ENCODE results near the gene PRSS33. TPM values are rescaled to one million over a fixed set of nuclear protein-coding genes. Genes with fewer than 3 reads are reported as not detected.

Gene PRSS33
- total RNA-seq, 1 donor from 2014 or later: not detected

DNA sequence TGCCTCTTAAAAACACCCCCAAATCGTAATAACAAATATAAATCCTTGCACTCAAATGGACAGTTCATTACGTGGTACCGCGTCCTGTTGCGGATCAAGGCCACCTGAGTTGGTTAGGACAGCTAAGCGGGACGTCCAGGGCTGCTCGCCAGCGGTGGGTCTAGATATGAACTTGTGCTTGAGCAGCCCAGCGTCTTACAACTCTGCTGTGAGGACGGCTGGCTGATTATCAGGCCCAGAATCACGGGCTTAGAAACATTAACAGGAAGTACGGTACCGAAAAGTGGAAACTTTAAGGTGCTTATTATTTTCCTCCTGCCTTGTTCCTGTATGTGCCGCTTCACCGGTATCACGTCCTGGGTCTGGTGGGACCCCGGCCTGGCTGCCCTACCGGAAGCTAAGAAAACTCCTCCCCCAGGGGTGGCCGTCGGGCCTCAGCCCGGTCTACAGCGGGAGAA, 35.8 kb downstream of the PRSS33 start:
- no peak for ATAC-seq
- intact Hi-C loops (cut with micrococcal nuclease): no loop called here
- DNase-seq: peak; percentile 45

DNA sequence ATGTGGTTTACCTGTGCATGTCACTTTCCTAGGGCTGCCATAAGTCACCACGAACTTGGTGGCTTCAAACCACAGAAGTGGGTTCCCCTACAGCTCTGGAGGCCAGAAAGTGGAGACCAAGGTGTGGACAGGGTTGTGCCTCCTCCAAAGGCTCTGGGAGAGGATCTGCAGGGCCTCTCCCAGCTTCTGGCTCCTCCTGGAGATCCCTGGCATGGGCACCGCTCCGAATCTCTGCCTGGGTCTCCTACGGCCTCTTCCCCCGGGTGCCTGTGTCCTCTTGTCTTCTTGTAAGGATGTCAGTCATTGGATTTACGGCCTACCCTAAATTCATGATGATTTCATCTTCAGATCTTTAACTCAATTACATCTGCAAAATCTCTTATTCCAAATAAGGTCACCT, 37.4 kb downstream of the PRSS33 start:
- no peak for ATAC-seq
- DNase-seq: no peak
- intact Hi-C loops (cut with micrococcal nuclease): no loop called here

GRCh38 chr16:2749476-2749875, 37.9 kb downstream of the PRSS33 start:
- no peak for ATAC-seq
- DNase-seq: no peak
- intact Hi-C loops (cut with micrococcal nuclease): no loop called here

DNA sequence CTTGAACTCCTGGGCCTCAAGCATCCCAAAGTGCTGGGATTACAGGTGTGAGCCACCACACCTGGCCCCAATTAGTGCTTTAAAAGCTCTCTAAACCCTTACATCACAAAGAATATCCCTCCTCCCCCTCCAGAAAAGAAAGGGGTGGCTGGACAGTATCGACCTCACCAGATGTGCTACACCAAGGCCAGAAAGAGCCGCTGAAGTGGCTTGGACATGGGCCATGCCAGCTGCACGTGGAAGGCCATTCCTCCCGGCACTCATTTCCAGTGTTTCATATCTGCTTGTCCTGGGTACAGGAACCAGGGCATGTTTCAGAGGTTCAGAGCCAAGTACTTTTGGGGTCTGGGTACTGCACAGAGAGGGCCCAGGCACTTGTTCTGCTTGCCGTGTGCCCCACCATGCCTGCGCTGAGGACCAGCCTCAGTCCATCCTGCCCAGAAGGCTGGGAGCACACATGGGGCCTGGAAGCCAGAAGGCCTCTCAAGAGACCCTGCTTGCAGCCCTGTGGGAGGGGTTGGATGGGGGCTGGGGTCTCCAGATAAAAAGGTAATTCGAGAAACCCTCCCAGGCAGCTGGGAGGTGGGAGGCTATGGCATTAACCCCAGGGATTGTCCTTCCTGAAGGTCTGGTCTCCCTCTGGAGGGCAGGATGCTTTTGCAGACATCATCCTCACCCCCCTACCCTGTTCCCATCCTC, 38.5 kb downstream of the PRSS33 start:
- intact Hi-C loops (cut with micrococcal nuclease): no loop called here
- ATAC-seq: no peak
- DNase-seq: no peak

DNA sequence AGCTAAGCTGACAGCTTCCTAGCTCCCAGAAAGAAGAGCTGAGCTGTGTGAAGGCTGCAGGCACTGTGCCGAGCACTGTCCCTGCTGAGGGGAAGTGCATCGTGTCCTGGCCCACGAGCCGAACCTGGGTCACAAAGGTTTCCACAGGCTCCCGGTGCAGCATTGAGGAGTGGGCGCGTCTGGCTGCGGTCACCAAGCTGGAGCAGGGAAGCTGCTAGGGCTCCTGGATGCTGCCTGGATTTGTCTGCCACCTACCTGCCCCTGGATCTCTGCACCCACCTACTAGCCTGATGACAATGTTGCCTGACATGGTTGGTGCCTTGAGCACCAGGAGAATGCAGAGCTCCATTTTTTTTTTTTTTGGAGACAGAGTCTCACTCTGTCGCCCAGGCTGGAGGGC, 41.4 kb downstream of the PRSS33 start:
- intact Hi-C loops (cut with micrococcal nuclease): no loop called here
- DNase-seq: no peak
- ATAC-seq: no peak

- intact Hi-C loops (cut with micrococcal nuclease): no loop called here
- no peak for DNase-seq
- no peak for ATAC-seq
These were observed 42.1 kb downstream of the PRSS33 start for GRCh38 chr16:2745116-2745890.

- no peak for ATAC-seq
- intact Hi-C loops (cut with micrococcal nuclease): no loop called here
- DNase-seq: no peak
These were observed 42.6 kb downstream of the PRSS33 start for GRCh38 chr16:2744711-2745110.

GRCh38 chr16:2743007-2743810, 44.2 kb downstream of the PRSS33 start:
- ATAC-seq: no peak
- DNase-seq: no peak

DNA sequence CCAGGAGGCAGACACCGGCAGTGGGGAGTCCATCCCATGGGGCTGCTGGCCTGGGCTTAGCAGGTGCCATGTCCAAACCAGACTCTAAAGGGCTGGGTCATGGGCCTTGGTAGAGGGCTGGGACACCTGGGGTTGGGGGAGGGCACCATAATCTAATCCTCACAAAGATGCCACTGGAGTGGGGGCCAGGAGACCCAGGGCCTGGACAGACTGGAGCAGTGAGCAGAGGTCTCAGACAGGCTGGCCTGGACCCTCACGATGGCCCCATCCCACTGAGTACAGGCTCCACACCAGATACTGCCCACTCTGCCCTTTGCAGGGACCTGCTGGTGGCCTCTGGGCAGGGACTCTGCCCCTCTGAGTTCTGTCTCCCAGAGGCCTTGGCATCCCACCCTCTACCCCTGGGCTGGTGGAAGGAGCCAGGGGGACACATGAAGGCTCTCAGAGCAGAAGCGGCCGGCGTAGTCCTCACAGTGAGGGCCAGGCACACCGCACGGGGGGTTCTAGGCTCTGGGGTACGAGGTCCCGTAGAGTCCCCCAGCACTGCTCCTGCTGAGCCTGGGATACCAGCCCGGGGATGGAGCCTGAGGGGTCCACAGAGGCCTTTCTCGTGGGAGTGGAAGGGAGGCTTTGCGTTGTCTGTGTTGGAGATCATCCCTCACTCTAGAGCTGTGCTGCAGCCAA, 44.9 kb downstream of the PRSS33 start:
- no peak for DNase-seq
- no peak for ATAC-seq
- intact Hi-C loops (cut with micrococcal nuclease): no loop called here

More at GRCh38 chr16:2743007-2743810, 44.2 kb downstream of the PRSS33 start:
- intact Hi-C loops (cut with micrococcal nuclease): no loop called here

- ATAC-seq (no peak), DNase-seq (no peak)
- intact Hi-C loops (cut with micrococcal nuclease): no loop called here
These were observed 46.2 kb downstream of the PRSS33 start for GRCh38 chr16:2741168-2741567.

GRCh38 chr16:2740476-2740875, 46.9 kb downstream of the PRSS33 start:
- no peak for DNase-seq
- no peak for ATAC-seq
- intact Hi-C loops (cut with micrococcal nuclease): no loop called here

DNA sequence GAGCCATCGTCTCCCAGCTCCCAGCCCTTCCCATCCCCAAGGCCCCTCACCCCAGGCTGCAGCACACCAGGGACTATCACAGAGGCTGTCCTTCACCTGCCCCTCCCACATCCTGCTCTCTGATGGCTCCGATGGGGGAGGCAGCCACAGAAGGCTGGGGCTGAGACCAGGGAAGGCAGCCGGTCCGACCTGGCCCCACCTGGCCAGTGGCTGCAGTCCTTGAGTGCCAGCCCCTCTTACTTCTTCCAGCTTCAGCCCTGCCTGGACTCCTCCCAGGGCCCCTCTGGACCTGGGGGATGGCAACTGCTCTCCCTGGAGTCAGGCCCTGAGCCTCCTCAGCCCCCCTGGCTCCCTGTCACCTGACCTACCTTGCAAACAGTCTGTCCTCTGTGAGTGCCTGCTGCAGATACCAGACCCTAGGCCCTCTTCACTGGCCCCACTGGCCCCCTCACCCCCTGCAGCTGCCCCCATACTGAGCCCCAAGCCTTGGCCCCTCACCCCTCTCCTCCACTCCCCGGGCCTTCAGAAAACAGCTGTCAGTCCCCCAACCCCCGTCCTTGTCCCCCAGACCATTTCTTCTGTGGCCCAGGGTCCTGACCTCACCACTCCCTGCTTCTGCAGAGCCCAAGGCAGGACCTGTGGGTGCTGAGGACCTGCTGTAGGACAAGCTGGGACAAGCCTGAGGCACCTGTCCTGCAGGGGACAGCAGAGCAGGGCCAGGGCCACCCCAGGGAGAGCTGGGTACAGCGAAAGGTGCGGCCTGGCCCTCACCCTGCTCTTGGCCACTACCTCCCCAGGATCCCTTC, 47.5 kb downstream of the PRSS33 start:
- DNase-seq (no peak), ATAC-seq (no peak)
- intact Hi-C loops (cut with micrococcal nuclease): no loop called here

DNA sequence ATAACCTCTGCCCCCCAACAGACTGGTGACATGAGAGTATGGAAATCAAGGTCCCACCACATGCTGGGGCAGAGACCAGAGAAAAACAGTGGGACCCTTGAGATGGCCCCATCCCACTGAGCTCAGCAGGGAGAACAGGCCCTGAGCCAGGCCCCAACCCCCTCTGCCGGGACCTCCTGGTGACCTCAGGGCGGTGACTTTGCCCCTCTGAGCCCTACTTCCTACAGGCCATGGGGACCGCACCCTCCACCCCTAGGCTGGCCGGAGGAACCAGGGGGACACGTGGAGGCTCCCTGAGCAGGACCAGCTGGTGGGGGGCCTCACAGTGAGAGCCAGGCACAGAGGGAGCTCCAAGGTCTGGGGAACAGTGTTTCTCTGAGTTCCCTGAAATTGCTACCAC, 48.7 kb downstream of the PRSS33 start:
- intact Hi-C loops (cut with micrococcal nuclease): no loop called here
- DNase-seq (no peak), ATAC-seq (no peak)

DNA sequence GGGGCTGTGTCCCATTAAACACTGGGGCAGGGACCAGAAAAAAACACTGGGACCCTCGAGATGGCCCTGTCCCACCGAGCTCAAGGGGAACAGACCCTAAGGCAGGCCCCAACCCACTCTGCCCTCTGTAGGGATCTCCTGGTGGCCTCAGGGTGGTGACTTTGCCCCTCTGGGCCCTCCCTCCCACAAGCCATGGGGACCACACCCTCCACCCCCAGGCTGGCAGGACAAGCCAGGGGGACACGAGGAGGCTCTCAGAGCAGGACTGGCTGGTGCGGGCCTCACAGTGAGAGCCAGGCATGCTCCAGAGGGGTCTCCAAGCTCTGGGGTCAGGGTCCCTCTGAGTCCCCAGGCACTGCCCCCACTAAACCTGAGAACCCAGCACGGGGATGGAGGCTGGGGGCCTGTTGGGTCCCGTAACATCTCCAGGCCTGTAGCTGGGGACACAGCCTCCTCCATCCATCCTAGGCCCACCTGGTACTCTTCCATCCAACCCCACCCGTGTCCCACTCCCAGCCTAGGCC, 49.4 kb downstream of the PRSS33 start:
- intact Hi-C loops (cut with micrococcal nuclease): no loop called here
- no peak for DNase-seq
- no peak for ATAC-seq

DNA sequence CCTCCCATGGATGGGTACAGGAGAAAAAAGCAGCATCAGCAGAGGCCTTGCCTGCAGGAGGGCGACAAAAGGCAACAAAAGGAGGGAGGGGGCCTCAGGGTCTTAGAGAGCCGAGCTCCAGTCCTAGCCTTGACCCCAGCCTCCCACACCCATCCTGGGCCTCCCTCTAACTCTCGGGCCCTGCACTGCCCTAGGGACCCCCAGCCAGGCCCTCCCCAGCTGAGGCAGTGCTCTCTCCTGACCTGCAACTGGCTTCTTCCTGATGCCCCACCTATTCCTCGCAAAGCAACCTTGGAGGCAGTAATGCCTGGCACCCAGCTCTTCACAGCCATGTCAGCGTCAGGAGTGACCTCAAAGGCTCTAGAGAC, 50.1 kb downstream of the PRSS33 start:
- intact Hi-C loops (cut with micrococcal nuclease): no loop called here
- no peak for ATAC-seq
- no peak for DNase-seq

DNA sequence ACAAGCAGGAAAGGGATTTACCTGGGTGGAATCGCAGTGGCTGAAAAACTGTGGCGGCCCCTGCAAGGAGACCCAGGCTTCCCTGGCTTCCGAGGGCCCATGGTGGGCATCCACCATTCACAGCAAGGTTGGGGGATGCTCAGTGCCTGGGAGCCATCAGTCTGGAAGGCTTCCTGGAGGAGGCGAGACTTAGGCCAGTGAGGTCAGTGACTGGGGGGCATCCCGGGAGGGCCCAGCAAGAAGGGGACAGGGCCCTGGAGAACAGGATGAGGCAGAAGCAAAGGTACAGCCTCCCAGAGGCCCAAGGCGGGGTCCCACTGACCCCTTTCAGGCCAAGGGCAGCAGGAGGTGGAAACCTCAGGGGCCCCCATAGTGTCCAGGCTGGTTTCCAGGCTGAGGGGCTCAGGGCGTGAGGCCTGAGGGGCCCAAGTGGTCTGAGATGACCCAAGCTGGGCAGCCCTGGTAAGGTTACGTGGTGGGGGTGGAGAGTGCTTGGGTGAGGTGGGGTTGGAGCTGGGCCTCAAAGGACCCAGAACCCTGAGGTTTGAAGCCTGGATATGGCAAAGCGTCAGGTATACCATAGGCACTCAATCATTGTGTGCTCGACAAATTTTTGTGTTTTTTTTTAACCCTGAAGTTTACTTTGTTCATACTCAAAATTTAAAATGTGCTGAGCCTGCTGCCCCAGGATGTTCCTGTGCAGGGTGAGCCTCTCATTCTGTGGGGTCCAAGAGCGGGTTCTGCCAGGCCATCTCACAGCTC, 50.7 kb downstream of the PRSS33 start:
- ATAC-seq (no peak), DNase-seq (no peak)
- intact Hi-C loops (cut with micrococcal nuclease): no loop called here

DNA sequence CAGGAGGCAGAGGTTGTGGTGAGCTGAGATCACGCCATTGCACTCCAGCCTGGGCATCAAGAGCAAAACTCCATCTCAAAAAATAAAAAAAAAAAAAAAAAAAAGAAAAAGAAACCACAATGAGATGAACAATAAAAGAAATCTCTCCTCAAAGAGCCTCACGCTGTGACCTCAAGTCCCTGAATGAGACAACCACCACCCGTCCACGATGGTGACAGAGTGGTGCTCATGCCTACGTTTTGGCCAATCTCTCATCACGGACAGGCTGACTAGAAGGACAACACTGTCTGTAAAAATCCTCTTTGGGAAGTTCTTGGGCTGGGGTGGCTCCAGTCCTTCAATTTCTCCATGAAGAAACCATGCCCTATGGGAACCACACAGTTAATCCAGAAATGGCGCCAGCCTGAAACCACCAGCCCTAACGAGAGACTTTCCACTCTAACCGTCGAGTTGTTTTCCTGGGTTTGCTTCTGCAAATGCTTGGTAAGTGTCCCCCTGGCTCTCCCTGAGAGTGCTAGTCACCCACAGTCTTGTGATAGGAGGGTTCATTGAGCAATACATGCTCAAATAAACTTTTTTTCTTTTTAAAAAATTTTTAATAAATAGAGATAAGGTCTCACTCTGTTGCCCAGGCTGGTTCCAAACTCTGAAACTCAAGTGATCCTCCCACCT, 52.4 kb downstream of the PRSS33 start:
- intact Hi-C loops (cut with micrococcal nuclease): no loop called here
- ATAC-seq: no peak
- DNase-seq: no peak
